GM23338 (cell line): Measurements from ENCODE around the gene HIVEP1. TPM values are rescaled to one million over a fixed set of nuclear protein-coding genes. Genes with fewer than 3 reads are reported as not detected.

Experiments used
- ATAC-seq: fragments of 200-7000 bp; cut with Tn5 transposase; 3 replicates; pipeline ENCODE4 v1.9.1; 2020
- DNase-seq: peaks from one replicate; pipeline ENCODE4 v3.0.0-alpha.2; 2015; ENCODE audit warnings: low spot score
- H2AFZ ChIP-seq: fragments of 200-600 bp; sonication (generic); 2 replicates; pipeline ENCODE4 v1.8.0; 2016; ENCODE audit warnings: antibody characterized with exemption, mild to moderate bottlenecking, moderate library complexity
- H3F3A ChIP-seq: fragments of 200-600 bp; sonication (generic); replicated peaks from 2 replicates; pipeline ENCODE4 v1.8.0; 2017; ENCODE audit warnings: antibody characterized with exemption, mixed run types, low read depth
- H3K27ac ChIP-seq: fragments of 200-600 bp; sonication (generic); 2 replicates; pipeline ENCODE4 v1.6.1; 2016; ENCODE audit warnings: low read depth
- H3K27me3 ChIP-seq: fragments of 200-600 bp; sonication (generic); 2 replicates; pipeline ENCODE4 v1.8.0; 2016; ENCODE audit warnings: mild to moderate bottlenecking, mixed run types, moderate library complexity; ENCODE audit not compliant: insufficient read depth
- H3K36me3 ChIP-seq: fragments of 200-600 bp; sonication (generic); 2 replicates; pipeline ENCODE4 v1.8.0; 2016; ENCODE audit warnings: mild to moderate bottlenecking; ENCODE audit not compliant: insufficient read depth
- H3K4me1 ChIP-seq: fragments of 200-600 bp; sonication (generic); 2 replicates; pipeline ENCODE4 v1.8.0; 2016; ENCODE audit warnings: mild to moderate bottlenecking, moderate library complexity; ENCODE audit not compliant: insufficient read depth
- H3K4me2 ChIP-seq: fragments of 200-600 bp; sonication (generic); 2 replicates; pipeline ENCODE4 v1.7.1; 2017; ENCODE audit warnings: mixed run types
- H3K4me3 ChIP-seq: fragments of 200-600 bp; sonication (generic); 2 replicates; pipeline ENCODE4 v1.6.1; 2016; ENCODE audit warnings: mixed run types
- H3K79me2 ChIP-seq: fragments of 200-600 bp; sonication (generic); replicated peaks from 2 replicates; pipeline ENCODE4 v1.8.0; 2017; ENCODE audit warnings: mild to moderate bottlenecking; ENCODE audit not compliant: insufficient read depth
- H3K9me2 ChIP-seq: fragments of 200-600 bp; sonication (generic); 2 replicates; pipeline ENCODE4 v1.8.0; 2017; ENCODE audit not compliant: insufficient read depth
- H4K20me1 ChIP-seq: fragments of 200-600 bp; sonication (generic); replicated peaks from 2 replicates; pipeline ENCODE4 v1.8.0; 2017; ENCODE audit warnings: mild to moderate bottlenecking; ENCODE audit not compliant: insufficient read depth
- H3K27ac Mint-ChIP-seq: 2 replicates; pipeline ENCODE4 v1.8.0; 2020; ENCODE audit warnings: inconsistent platforms, mild to moderate bottlenecking, moderate library complexity, mixed read lengths
- H3K27me3 Mint-ChIP-seq: 3 replicates; pipeline ENCODE4 v1.8.0; 2022; ENCODE audit warnings: low read depth, mild to moderate bottlenecking, moderate library complexity, mixed read lengths, inconsistent platforms; ENCODE audit not compliant: insufficient read depth, poor library complexity
- H3K36me3 Mint-ChIP-seq: 3 replicates; pipeline ENCODE4 v1.8.0; 2021; ENCODE audit warnings: low read depth, mild to moderate bottlenecking, inconsistent platforms, moderate library complexity, mixed read lengths
- H3K4me1 Mint-ChIP-seq: 3 replicates; pipeline ENCODE4 v1.8.0; 2020; ENCODE audit warnings: mild to moderate bottlenecking, inconsistent platforms, mixed read lengths
- H3K4me3 Mint-ChIP-seq: 3 replicates; pipeline ENCODE4 v1.8.0; 2021; ENCODE audit warnings: moderate library complexity, mild to moderate bottlenecking, inconsistent platforms, mixed read lengths
- H3K9me3 Mint-ChIP-seq: 3 replicates; pipeline ENCODE4 v1.8.0; 2020; ENCODE audit warnings: moderate library complexity, mild to moderate bottlenecking, inconsistent platforms, mixed read lengths
- EZH2 ChIP-seq: fragments of 200-600 bp; sonication (generic); IDR thresholded peaks from one replicate; pipeline ENCODE4 v1.8.0; 2017; ENCODE audit warnings: antibody characterized with exemption, mild to moderate bottlenecking, low read depth; ENCODE audit not compliant: unreplicated experiment
- EZH2phosphoT487 ChIP-seq: fragments of 200-600 bp; sonication (generic); IDR thresholded peaks from one replicate; pipeline ENCODE4 v1.8.1; 2018; ENCODE audit warnings: antibody characterized with exemption; ENCODE audit not compliant: unreplicated experiment
- NANOG ChIP-seq: IDR thresholded peaks from 2 replicates; pipeline ENCODE4 v1.6.1; 2016; ENCODE audit warnings: antibody characterized with exemption, borderline replicate concordance
- STAT1 ChIP-seq: IDR thresholded peaks from one replicate; pipeline ENCODE4 v1.6.1; 2016; ENCODE audit warnings: antibody characterized with exemption; ENCODE audit not compliant: unreplicated experiment
- ZNF114 ChIP-seq: fragments of 250-450 bp; sonication (Bioruptor Pico); IDR thresholded peaks from 2 replicates; pipeline ENCODE4 v1.5.0; 2020; ENCODE audit warnings: mild to moderate bottlenecking, moderate library complexity
- ZNF331 ChIP-seq: fragments of 250-450 bp; sonication (Bioruptor Pico); IDR thresholded peaks from 2 replicates; pipeline ENCODE4 v1.5.0; 2020; ENCODE audit warnings: low read depth, mild to moderate bottlenecking, moderate library complexity
- polyA plus RNA-seq: library from polyadenylated mRNA; unstranded; fragments of >200 nt; fragmentation: Nextera tagmentation; extraction: Ambion mirVana; gene quantifications from 2 replicates; pipeline ENCODE4 v1.2.1, GENCODE V29; 2016
- total RNA-seq: library from RNA; depleted of rRNA; stranded (reverse); fragments of >200 nt; shearing (Covaris generic); gene quantifications from 2 replicates; pipeline ENCODE4 v1.2.3, GENCODE V29; 2014
- TF ChIP-seq, protein P1 (sequence below): fragments of 250-450 bp; sonication (Bioruptor Pico); IDR thresholded peaks from 2 replicates; pipeline ENCODE4 v1.5.0; 2020; ENCODE audit warnings: mild to moderate bottlenecking, moderate library complexity
- TF ChIP-seq, protein P2 (sequence below), 2 experiments: fragments of 200-600 bp in 1 of 2; sonication (generic) in 1 of 2; conservative IDR thresholded peaks; 2 replicates each; pipeline versions ENCODE4 v1.5.1 to v1.6.1; 2016 to 2017; ENCODE audit warnings: antibody characterized with exemption in 2 of 2, low read depth in 2 of 2, mild to moderate bottlenecking in 2 of 2, moderate library complexity in 1 of 2
- TF ChIP-seq, protein P3 (sequence below): IDR thresholded peaks from one replicate; pipeline ENCODE4 v1.6.1; 2018; ENCODE audit warnings: antibody characterized with exemption; ENCODE audit not compliant: unreplicated experiment
- TF ChIP-seq, protein P4 (sequence below): IDR thresholded peaks from 2 replicates; pipeline ENCODE4 v1.6.1; 2016; ENCODE audit warnings: antibody characterized with exemption

Gene HIVEP1
- total and polyA plus RNA-seq, 2 experiments from 2014 or later: 10.1 to 21.7 TPM

DNA sequence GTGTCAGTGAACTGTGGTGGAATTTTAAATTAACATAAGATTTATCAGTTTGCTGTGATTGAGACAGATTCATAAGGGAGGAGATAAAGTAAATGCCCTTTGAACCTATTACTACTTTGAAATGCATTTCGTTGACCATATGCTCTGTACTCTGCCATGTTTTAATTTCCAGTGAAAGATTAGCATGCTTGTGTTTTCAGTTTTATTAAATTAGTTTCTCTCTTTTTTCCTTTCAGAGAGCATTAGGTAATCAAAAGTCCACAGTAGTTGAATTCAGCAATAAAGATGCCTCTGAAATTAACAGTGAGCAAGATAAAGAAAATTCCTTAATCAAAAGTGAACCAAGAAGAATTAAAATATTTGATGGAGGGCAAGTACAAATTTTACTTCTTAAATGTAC, 117.4 kb downstream of the HIVEP1 start (continued):
- TF ChIP-seq, protein P1, sequence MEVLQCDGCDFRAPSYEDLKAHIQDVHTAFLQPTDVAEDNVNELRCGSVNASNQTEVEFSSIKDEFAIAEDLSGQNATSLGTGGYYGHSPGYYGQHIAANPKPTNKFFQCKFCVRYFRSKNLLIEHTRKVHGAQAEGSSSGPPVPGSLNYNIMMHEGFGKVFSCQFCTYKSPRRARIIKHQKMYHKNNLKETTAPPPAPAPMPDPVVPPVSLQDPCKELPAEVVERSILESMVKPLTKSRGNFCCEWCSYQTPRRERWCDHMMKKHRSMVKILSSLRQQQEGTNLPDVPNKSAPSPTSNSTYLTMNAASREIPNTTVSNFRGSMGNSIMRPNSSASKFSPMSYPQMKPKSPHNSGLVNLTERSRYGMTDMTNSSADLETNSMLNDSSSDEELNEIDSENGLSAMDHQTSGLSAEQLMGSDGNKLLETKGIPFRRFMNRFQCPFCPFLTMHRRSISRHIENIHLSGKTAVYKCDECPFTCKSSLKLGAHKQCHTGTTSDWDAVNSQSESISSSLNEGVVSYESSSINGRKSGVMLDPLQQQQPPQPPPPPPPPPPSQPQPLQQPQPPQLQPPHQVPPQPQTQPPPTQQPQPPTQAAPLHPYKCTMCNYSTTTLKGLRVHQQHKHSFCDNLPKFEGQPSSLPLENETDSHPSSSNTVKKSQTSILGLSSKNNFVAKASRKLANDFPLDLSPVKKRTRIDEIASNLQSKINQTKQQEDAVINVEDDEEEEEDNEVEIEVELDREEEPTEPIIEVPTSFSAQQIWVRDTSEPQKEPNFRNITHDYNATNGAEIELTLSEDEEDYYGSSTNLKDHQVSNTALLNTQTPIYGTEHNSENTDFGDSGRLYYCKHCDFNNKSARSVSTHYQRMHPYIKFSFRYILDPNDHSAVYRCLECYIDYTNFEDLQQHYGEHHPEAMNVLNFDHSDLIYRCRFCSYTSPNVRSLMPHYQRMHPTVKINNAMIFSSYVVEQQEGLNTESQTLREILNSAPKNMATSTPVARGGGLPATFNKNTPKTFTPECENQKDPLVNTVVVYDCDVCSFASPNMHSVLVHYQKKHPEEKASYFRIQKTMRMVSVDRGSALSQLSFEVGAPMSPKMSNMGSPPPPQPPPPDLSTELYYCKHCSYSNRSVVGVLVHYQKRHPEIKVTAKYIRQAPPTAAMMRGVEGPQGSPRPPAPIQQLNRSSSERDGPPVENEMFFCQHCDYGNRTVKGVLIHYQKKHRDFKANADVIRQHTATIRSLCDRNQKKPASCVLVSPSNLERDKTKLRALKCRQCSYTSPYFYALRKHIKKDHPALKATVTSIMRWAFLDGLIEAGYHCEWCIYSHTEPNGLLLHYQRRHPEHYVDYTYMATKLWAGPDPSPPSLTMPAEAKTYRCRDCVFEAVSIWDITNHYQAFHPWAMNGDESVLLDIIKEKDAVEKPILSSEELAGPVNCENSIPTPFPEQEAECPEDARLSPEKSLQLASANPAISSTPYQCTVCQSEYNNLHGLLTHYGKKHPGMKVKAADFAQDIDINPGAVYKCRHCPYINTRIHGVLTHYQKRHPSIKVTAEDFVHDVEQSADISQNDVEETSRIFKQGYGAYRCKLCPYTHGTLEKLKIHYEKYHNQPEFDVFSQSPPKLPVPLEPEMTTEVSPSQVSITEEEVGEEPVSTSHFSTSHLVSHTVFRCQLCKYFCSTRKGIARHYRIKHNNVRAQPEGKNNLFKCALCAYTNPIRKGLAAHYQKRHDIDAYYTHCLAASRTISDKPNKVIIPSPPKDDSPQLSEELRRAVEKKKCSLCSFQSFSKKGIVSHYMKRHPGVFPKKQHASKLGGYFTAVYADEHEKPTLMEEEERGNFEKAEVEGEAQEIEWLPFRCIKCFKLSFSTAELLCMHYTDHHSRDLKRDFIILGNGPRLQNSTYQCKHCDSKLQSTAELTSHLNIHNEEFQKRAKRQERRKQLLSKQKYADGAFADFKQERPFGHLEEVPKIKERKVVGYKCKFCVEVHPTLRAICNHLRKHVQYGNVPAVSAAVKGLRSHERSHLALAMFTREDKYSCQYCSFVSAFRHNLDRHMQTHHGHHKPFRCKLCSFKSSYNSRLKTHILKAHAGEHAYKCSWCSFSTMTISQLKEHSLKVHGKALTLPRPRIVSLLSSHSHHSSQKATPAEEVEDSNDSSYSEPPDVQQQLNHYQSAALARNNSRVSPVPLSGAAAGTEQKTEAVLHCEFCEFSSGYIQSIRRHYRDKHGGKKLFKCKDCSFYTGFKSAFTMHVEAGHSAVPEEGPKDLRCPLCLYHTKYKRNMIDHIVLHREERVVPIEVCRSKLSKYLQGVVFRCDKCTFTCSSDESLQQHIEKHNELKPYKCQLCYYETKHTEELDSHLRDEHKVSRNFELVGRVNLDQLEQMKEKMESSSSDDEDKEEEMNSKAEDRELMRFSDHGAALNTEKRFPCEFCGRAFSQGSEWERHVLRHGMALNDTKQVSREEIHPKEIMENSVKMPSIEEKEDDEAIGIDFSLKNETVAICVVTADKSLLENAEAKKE (CRISPR knock-in tag): no peak
- TF ChIP-seq, protein P2, sequence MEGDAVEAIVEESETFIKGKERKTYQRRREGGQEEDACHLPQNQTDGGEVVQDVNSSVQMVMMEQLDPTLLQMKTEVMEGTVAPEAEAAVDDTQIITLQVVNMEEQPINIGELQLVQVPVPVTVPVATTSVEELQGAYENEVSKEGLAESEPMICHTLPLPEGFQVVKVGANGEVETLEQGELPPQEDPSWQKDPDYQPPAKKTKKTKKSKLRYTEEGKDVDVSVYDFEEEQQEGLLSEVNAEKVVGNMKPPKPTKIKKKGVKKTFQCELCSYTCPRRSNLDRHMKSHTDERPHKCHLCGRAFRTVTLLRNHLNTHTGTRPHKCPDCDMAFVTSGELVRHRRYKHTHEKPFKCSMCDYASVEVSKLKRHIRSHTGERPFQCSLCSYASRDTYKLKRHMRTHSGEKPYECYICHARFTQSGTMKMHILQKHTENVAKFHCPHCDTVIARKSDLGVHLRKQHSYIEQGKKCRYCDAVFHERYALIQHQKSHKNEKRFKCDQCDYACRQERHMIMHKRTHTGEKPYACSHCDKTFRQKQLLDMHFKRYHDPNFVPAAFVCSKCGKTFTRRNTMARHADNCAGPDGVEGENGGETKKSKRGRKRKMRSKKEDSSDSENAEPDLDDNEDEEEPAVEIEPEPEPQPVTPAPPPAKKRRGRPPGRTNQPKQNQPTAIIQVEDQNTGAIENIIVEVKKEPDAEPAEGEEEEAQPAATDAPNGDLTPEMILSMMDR (conservative IDR thresholded peaks at IDR 0.05; ENCODE audit: low read depth in 2 of 2): no peak
- no peak for TF ChIP-seq ZNF331 (CRISPR knock-in tag)
- TF ChIP-seq NANOG: no peak

DNA sequence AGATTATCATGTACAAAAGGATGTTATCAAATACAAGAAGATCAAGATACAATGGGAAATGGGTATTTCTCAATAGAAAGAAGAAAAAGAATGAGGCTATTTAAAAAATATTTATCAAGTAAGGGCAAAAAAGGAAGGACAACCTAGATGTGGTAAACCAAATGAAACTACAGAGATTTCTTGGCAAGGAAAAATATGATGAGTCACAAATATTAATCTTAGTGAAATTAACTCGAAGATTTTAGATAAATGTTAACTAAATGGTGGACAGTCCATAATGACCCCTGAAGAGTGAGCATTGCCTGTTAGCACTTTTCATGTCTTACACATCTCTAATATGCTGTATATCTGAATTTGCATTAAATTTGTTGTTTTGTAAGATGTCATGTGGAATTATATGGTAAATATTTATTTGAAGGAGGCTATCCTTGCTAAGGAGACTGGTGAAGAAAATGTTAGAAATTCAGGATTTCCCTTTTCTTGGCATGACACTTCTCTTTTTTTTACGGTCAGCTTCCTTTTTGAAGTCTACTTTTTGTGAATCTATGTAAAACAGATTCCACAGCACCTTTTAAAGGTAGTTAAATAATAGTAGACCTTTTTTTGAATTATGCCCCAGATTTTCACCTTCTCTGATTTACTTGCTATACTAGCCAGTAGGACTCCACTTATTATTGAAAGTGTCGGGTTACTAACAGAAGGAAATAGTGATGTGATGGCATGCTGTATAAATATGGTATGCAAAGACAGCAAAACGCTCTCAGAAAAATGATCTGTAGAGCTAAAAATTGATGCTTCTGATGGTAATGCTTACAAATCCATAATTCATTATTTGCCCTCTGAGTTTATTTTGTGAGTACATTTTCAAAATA, 120.5 kb downstream of the HIVEP1 start:
- Histone ChIP-seq H3K9me2 (no peaks in the 10 kb centered on the region), H3K4me2 (no peak overlapping the region), H3K27me3 (no peaks in the 10 kb centered on the region), H3F3A (no peaks in the 10 kb centered on the region), H4K20me1 (no peaks in the 10 kb centered on the region), H2AFZ (no peak overlapping the region), H3K36me3 (no peaks in the 10 kb centered on the region), H3K4me3 (no peak overlapping the region), H3K27ac (no peak overlapping the region), H3K4me1 (no peaks in the 10 kb centered on the region), H3K79me2 (no peaks in the 10 kb centered on the region)
- Mint-ChIP-seq H3K4me1 (no peaks in the 10 kb centered on the region), H3K27me3 (no peaks in the 10 kb centered on the region), H3K9me3 (no peaks in the 10 kb centered on the region), H3K27ac (no peak overlapping the region), H3K36me3 (peaks cover 27% of the 10 kb centered on the region), H3K4me3 (no peak overlapping the region)
- DNase-seq (no peak), ATAC-seq (no peak)
- TF ChIP-seq, protein P3, sequence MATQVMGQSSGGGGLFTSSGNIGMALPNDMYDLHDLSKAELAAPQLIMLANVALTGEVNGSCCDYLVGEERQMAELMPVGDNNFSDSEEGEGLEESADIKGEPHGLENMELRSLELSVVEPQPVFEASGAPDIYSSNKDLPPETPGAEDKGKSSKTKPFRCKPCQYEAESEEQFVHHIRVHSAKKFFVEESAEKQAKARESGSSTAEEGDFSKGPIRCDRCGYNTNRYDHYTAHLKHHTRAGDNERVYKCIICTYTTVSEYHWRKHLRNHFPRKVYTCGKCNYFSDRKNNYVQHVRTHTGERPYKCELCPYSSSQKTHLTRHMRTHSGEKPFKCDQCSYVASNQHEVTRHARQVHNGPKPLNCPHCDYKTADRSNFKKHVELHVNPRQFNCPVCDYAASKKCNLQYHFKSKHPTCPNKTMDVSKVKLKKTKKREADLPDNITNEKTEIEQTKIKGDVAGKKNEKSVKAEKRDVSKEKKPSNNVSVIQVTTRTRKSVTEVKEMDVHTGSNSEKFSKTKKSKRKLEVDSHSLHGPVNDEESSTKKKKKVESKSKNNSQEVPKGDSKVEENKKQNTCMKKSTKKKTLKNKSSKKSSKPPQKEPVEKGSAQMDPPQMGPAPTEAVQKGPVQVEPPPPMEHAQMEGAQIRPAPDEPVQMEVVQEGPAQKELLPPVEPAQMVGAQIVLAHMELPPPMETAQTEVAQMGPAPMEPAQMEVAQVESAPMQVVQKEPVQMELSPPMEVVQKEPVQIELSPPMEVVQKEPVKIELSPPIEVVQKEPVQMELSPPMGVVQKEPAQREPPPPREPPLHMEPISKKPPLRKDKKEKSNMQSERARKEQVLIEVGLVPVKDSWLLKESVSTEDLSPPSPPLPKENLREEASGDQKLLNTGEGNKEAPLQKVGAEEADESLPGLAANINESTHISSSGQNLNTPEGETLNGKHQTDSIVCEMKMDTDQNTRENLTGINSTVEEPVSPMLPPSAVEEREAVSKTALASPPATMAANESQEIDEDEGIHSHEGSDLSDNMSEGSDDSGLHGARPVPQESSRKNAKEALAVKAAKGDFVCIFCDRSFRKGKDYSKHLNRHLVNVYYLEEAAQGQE: no peak
- TF ChIP-seq STAT1: no peak
- TF ChIP-seq NANOG: no peak
- no peak for TF ChIP-seq ZNF114 (CRISPR knock-in tag)
- no peak for TF ChIP-seq EZH2phosphoT487
- TF ChIP-seq EZH2: no peak
- TF ChIP-seq, protein P4, sequence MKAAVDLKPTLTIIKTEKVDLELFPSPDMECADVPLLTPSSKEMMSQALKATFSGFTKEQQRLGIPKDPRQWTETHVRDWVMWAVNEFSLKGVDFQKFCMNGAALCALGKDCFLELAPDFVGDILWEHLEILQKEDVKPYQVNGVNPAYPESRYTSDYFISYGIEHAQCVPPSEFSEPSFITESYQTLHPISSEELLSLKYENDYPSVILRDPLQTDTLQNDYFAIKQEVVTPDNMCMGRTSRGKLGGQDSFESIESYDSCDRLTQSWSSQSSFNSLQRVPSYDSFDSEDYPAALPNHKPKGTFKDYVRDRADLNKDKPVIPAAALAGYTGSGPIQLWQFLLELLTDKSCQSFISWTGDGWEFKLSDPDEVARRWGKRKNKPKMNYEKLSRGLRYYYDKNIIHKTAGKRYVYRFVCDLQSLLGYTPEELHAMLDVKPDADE: no peak
